Large intestine (tissue), 3 donors: ENCODE measurements around the gene ELF3. TPM values are rescaled to one million over a fixed set of nuclear protein-coding genes. Genes with fewer than 3 reads are reported as not detected.
A peak's percentile ranks its signal among the peaks of the same experiment; 100 is the strongest.

Experiments
- DNase-seq, 2 donors: peaks; one replicate each; pipeline versions ENCODE4 v3.0.0 to v3.0.0-alpha.2; 2013
- H3K27ac ChIP-seq: one replicate; pipeline ENCODE4 v1.5.1; 2013; ENCODE audit warnings: low read length
- H3K27me3 ChIP-seq: 2 replicates; pipeline ENCODE4 v1.6.1; 2013; ENCODE audit warnings: low read length; ENCODE audit not compliant: control insufficient read depth, insufficient read depth
- H3K36me3 ChIP-seq: 2 replicates; pipeline ENCODE4 v1.6.1; 2013; ENCODE audit warnings: low read length; ENCODE audit not compliant: control insufficient read depth, insufficient read depth
- H3K4me1 ChIP-seq: one replicate; pipeline ENCODE4 v1.6.1; 2013; ENCODE audit warnings: low read length; ENCODE audit not compliant: control insufficient read depth, insufficient read depth
- H3K4me3 ChIP-seq: one replicate; pipeline ENCODE4 v1.5.1; 2013; ENCODE audit warnings: low read length
- H3K9me3 ChIP-seq: one replicate; pipeline ENCODE4 v1.6.1; 2013; ENCODE audit warnings: mild to moderate bottlenecking, low read depth, low read length, moderate library complexity; ENCODE audit not compliant: control insufficient read depth
- WGBS: methylation state at CpG from one replicate; pipeline ENCODE4 v1.1.5; 2013; ENCODE audit warnings: low lambda C conversion rate; ENCODE audit not compliant: insufficient coverage; 5-methylcytosine and 5-hydroxymethylcytosine counted together
- polyA plus RNA-seq: library from polyadenylated mRNA; unstranded; fragments of 120-200 nt; gene quantifications from one replicate; pipeline ENCODE4 v1.2.1, GENCODE V29; 2013

ELF3 gene
- polyA plus RNA-seq, 1 donor = 594 TPM

- Histone ChIP-seq H3K4me3 (peak within 1 kb of the TSS; percentile 67), H3K27ac (peak within 1 kb of the TSS; percentile 83), H3K27me3 (no peaks in the 10 kb centered on the region), H3K4me1 (peaks cover 5% of the 10 kb centered on the region), H3K9me3 (no peaks in the 10 kb centered on the region), H3K36me3 (peaks cover 4% of the 10 kb centered on the region)
- DNase-seq = peak; percentile 40 to 84
- no CpG with 5 or more reads among the region's 80 CpGs for WGBS
Observed at GRCh38 chr1:201982623-201983379, 27.6 kb upstream of the ELF3 start, which contains the start of gene RNPEP. Gene RNPEP (plus strand): TSS chr1:201982648. CDS start chr1:201982667, 19 bp downstream.

- H3K36me3 ChIP-seq = peaks cover 4% of the 10 kb centered on the region
- H3K27me3 ChIP-seq = no peaks in the 10 kb centered on the region
- peak overlapping the region; percentile 83 for H3K27ac ChIP-seq
- peaks cover 5% of the 10 kb centered on the region for H3K4me1 ChIP-seq
- H3K9me3 ChIP-seq = no peaks in the 10 kb centered on the region
- peak; percentile 76 to 83 for DNase-seq
- H3K4me3 ChIP-seq = peak overlapping the region; percentile 67
- WGBS = 0% methylated on average over 1 of the region's 11 CpGs
Observed at GRCh38 chr1:201983380-201983805, 27.0 kb upstream of the ELF3 start.

GRCh38 chr1:201984446-201984845 is 25.9 kb upstream of the ELF3 start:
- H3K27ac ChIP-seq = no peak overlapping the region
- peaks cover 5% of the 10 kb centered on the region for H3K4me1 ChIP-seq
- no peaks in the 10 kb centered on the region for H3K27me3 ChIP-seq
- no CpG with 5 or more reads among the region's 3 CpGs for WGBS
- no peaks in the 10 kb centered on the region for H3K9me3 ChIP-seq
- no peak for DNase-seq
- H3K4me3 ChIP-seq = no peak overlapping the region
- peaks cover 13% of the 10 kb centered on the region for H3K36me3 ChIP-seq

GRCh38 chr1:201985355-201985754 is 25.0 kb upstream of the ELF3 start:
- Histone ChIP-seq H3K9me3 (no peaks in the 10 kb centered on the region), H3K4me3 (no peak overlapping the region), H3K27me3 (no peaks in the 10 kb centered on the region), H3K36me3 (peaks cover 21% of the 10 kb centered on the region), H3K4me1 (peaks cover 5% of the 10 kb centered on the region), H3K27ac (no peak overlapping the region)
- DNase-seq = no peak
- WGBS = no CpG with 5 or more reads among the region's 2 CpGs

GRCh38 chr1:201988601-201989000 is 21.8 kb upstream of the ELF3 start:
- no peak for DNase-seq
- H3K9me3 ChIP-seq = no peaks in the 10 kb centered on the region
- WGBS = no CpG with 5 or more reads among the region's 7 CpGs
- no peaks in the 10 kb centered on the region for H3K4me1 ChIP-seq
- no peak overlapping the region for H3K4me3 ChIP-seq
- no peaks in the 10 kb centered on the region for H3K27me3 ChIP-seq
- no peak overlapping the region for H3K27ac ChIP-seq
- peaks cover 50% of the 10 kb centered on the region for H3K36me3 ChIP-seq

- WGBS = no CpG with 5 or more reads among the region's 10 CpGs
- H3K36me3 ChIP-seq = peaks cover 59% of the 10 kb centered on the region
- no peak for DNase-seq
Observed at GRCh38 chr1:201989354-201990128, 20.8 kb upstream of the ELF3 start.

GRCh38 chr1:201990427-201990826 is 20.0 kb upstream of the ELF3 start:
- Histone ChIP-seq H3K9me3 (no peaks in the 10 kb centered on the region), H3K4me3 (no peak overlapping the region), H3K27ac (no peak overlapping the region), H3K27me3 (no peaks in the 10 kb centered on the region), H3K36me3 (peaks cover 60% of the 10 kb centered on the region), H3K4me1 (no peaks in the 10 kb centered on the region)
- WGBS = no CpG with 5 or more reads among the region's 6 CpGs
- no peak for DNase-seq

More at GRCh38 chr1:201989354-201990128, 20.8 kb upstream of the ELF3 start:
- Histone ChIP-seq H3K27me3 (no peaks in the 10 kb centered on the region), H3K27ac (no peak overlapping the region), H3K9me3 (no peaks in the 10 kb centered on the region), H3K4me1 (no peaks in the 10 kb centered on the region), H3K4me3 (no peak overlapping the region)

- Histone ChIP-seq H3K27ac (no peak overlapping the region), H3K4me3 (no peak overlapping the region), H3K9me3 (no peaks in the 10 kb centered on the region), H3K4me1 (no peaks in the 10 kb centered on the region), H3K27me3 (no peaks in the 10 kb centered on the region), H3K36me3 (peaks cover 79% of the 10 kb centered on the region)
- WGBS = no CpG with 5 or more reads among the region's 16 CpGs
- peak; percentile 47 to 66 for DNase-seq
Observed at GRCh38 chr1:201999625-202000238, 10.7 kb upstream of the ELF3 start.

- H3K9me3 ChIP-seq = no peaks in the 10 kb centered on the region
- H3K36me3 ChIP-seq = peaks cover 75% of the 10 kb centered on the region
- DNase-seq = peak; percentile 43 to 71
- no CpG with 5 or more reads among the region's 9 CpGs for WGBS
- no peak overlapping the region for H3K4me3 ChIP-seq
- H3K27me3 ChIP-seq = no peaks in the 10 kb centered on the region
- H3K27ac ChIP-seq = no peak overlapping the region
- peaks cover 19% of the 10 kb centered on the region for H3K4me1 ChIP-seq
Observed at GRCh38 chr1:202002507-202002906, 7.9 kb upstream of the ELF3 start.

- no peaks in the 10 kb centered on the region for H3K9me3 ChIP-seq
- H3K4me1 ChIP-seq = peaks cover 33% of the 10 kb centered on the region
- H3K36me3 ChIP-seq = peaks cover 61% of the 10 kb centered on the region
- no peak for DNase-seq
- H3K4me3 ChIP-seq = no peak overlapping the region
- H3K27ac ChIP-seq = no peak overlapping the region
- H3K27me3 ChIP-seq = no peaks in the 10 kb centered on the region
- WGBS = 100% methylated on average over 1 of the region's 9 CpGs
Observed at GRCh38 chr1:202004711-202005110, 5.7 kb upstream of the ELF3 start.
